Measurements from ENCODE around the gene SPRR2E. TPM values are rescaled to one million over a fixed set of nuclear protein-coding genes. Genes with fewer than 3 reads are reported as not detected.
"Not testable (repeated sequence)": the region's sequence is repeated elsewhere in the genome, so short reads cannot be mapped to it uniquely, and the experiment has no call there.

The SPRR2E gene
- total RNA-seq, result not detected

DNA sequence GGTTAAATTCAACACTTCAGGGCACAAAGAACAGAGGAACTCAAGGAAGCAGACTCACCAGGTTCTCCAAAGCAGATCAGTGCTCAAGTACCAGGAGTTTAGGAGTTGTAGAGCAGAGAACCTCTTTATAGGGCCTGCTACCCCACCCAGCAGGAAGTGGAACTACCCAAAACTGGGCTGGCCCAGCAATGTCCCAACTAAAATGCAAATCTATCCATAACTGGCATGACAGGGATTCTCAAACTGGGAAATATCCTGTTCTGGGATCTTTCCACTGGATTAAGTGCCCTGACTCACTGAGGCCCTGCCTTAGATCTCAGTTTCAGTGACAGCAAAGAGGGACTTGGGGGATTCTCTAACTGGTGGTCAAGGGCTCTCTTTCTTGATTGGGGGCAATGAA, at the start of gene SPRR2E:
TSS of gene SPRR2E (minus strand) at position 101 of the 400 bp plus-strand sequence. CDS start 775 bp downstream, outside the sequence.
- H3K27ac Mint-ChIP-seq, result no peak within 1 kb of the TSS
- H3K4me3 Mint-ChIP-seq, result no peak within 1 kb of the TSS
- CTCF ChIA-PET, result no interaction called here
- no peaks in the 10 kb centered on the region for H3K4me1 Mint-ChIP-seq
- H3K9me3 Mint-ChIP-seq, result no peaks in the 10 kb centered on the region
- no peaks in the 10 kb centered on the region for H3K36me3 Mint-ChIP-seq (ENCODE audit: low read depth)
- no peak for DNase-seq
- H3K27me3 Mint-ChIP-seq, result peaks cover 9% of the 10 kb centered on the region
- POLR2A ChIA-PET, result no interaction called here

DNA sequence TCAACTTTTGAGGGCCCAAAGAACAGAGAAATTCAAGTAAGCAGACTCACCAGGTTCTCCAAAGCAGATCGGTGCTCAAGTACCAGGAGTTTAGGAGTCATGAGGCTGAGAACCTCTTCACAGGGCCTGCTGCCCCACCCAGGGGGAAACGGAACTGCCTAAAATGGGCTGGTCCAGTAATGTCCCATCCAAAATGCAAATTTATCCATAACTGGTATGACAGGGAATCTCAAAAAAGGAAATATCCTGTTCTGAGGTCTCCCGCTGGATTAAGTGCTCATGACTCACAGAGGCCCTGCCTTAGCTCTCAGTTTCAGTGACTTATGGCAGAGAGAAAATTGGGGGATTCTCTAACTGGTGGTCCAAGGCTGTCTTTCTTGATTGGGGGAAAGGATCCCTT, 47.1 kb upstream of the SPRR2E start:
- no peak for DNase-seq
- Mint-ChIP-seq H3K9me3 (no peaks in the 10 kb centered on the region), H3K27me3 (peaks cover 40% of the 10 kb centered on the region), H3K4me1 (no peaks in the 10 kb centered on the region), H3K36me3 (ENCODE audit: low read depth) (no peaks in the 10 kb centered on the region), H3K4me3 (no peak overlapping the region), H3K27ac (no peak overlapping the region)
- CTCF ChIA-PET, result no interaction called here
- POLR2A ChIA-PET, result no interaction called here

DNA sequence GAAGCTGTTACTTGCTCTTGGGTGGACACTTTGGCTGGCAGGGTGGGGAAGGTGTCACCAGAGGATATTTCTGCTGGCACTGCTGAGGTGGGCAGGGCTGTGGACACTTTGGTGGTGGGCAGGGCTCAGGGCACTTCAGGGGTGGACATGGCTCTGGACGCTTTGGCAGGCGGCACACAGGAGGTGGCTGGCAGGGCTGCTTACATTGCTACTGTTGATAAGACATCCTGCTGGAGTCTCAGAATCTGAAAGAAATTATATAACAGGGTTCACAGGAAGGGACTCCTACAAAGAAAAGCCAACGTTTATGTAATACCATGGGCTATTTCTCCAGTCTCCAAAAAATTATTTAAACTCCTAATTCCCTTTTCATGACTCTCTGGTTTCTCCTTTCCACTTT, 46.2 kb upstream of the SPRR2E start:
- Mint-ChIP-seq H3K4me3 (no peak overlapping the region), H3K36me3 (ENCODE audit: low read depth) (no peaks in the 10 kb centered on the region), H3K27me3 (peaks cover 42% of the 10 kb centered on the region), H3K27ac (no peak overlapping the region), H3K4me1 (no peaks in the 10 kb centered on the region), H3K9me3 (no peaks in the 10 kb centered on the region)
- CTCF ChIA-PET, result interaction anchor here (0.6 kb wide), 1 partner anchor 29 kb away, joined by 3 read pairs; no protein-coding TSS in a partner anchor
- no peak for DNase-seq
- POLR2A ChIA-PET, result no interaction called here

DNA sequence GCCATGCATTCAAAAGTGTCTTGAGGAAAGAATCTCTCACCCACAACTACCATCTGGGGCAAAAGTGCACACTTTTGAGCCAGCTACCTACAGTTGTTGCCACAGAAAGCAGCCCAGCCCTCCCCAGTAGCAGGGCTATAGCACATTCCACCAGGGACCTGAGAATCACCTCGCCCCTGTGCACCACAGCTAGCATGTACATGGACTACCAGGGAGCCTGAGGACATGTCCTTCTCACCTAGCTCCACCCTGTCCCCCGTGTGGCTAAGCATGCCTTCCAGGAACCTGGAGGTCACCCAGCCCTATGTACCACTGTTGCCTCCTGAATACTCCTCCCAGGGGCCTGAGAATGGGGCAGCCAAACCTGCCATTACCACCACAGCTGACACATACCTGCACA, 39.4 kb upstream of the SPRR2E start:
- POLR2A ChIA-PET, result no interaction called here
- Mint-ChIP-seq H3K4me1 (no peaks in the 10 kb centered on the region), H3K36me3 (ENCODE audit: low read depth) (no peaks in the 10 kb centered on the region)

DNA sequence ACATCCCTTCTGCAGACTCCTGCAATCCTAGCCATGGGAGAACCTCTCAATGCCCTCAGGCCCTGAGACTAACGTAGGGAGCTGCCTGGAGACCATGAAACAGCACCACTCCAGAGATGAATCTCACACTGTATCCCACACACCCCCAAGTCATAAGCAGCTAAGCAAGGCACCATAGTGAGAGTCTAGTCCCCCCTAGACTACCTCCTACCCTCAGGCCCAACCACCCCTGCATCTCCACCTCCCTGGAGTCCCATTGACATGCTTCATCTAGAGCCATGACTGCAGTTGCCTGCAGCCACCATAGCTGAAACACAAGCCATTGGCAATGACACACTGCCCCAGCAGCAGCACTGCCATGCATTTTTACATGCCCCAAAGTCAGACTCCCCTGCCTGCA, 38.9 kb upstream of the SPRR2E start:
- DNase-seq, result no peak
- H3K4me3 Mint-ChIP-seq, result no peak overlapping the region
- no peaks in the 10 kb centered on the region for H3K9me3 Mint-ChIP-seq
- H3K36me3 Mint-ChIP-seq (ENCODE audit: low read depth), result no peaks in the 10 kb centered on the region
- peaks cover 30% of the 10 kb centered on the region for H3K27me3 Mint-ChIP-seq
- ChIA-PET POLR2A (no interaction called here), CTCF (no interaction called here)
- no peak overlapping the region for H3K27ac Mint-ChIP-seq
- no peaks in the 10 kb centered on the region for H3K4me1 Mint-ChIP-seq

More for the DNA sequence above, 39.4 kb upstream of the SPRR2E start:
- H3K27ac Mint-ChIP-seq, result no peak overlapping the region
- DNase-seq, result no peak
- H3K27me3 Mint-ChIP-seq, result peaks cover 34% of the 10 kb centered on the region
- H3K4me3 Mint-ChIP-seq, result no peak overlapping the region
- no peaks in the 10 kb centered on the region for H3K9me3 Mint-ChIP-seq
- CTCF ChIA-PET, result no interaction called here

DNA sequence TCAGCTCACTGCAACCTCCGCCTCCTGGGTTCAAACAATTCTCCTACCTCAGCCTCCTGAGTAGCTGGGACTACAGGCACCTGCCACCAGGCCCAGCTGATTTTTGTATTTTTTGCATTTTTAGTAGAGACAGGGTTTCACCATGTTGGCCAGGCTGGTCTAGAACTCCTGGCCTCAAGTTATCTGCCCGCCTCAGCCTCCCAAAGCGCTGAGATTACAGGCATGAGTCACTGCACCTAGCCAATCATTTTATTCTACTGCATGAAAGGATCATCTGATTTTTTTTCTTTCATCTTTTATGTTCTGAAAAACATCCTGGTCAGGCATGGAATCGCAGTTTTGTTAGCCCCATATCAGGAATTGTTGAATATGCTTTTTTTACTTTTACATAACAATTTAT, 34.4 kb upstream of the SPRR2E start:
- H3K9me3 Mint-ChIP-seq; H3K36me3 Mint-ChIP-seq (ENCODE audit: low read depth); DNase-seq; H3K27ac Mint-ChIP-seq; CTCF ChIA-PET; H3K4me1 Mint-ChIP-seq; POLR2A ChIA-PET; H3K4me3 Mint-ChIP-seq: not testable (repeated sequence)
- H3K27me3 Mint-ChIP-seq, result peaks cover 17% of the 10 kb centered on the region

DNA sequence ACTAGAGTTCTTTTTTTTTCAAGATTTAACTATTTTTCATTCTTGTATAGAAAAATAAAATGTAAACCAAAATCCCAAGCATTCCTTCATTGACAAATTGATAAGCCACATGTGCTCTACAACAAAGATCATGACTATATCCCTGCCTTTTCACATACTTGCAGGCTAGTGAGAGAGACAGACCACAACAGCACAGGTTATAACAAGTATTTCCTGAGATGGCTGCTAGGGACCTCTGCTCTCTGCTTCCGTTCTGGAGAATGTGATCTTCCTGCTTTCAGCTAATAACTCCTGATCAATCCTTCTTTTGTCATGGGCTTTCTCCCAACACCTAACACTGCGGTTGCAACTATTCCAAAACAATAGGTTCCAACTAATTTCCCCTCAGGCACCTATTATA, 33.0 kb upstream of the SPRR2E start:
- Mint-ChIP-seq H3K4me1 (no peaks in the 10 kb centered on the region), H3K27ac (no peak overlapping the region), H3K27me3 (peaks cover 17% of the 10 kb centered on the region), H3K9me3 (no peaks in the 10 kb centered on the region), H3K36me3 (ENCODE audit: low read depth) (no peaks in the 10 kb centered on the region), H3K4me3 (no peak overlapping the region)
- no peak for DNase-seq
- POLR2A ChIA-PET, result no interaction called here
- CTCF ChIA-PET, result no interaction called here

DNA sequence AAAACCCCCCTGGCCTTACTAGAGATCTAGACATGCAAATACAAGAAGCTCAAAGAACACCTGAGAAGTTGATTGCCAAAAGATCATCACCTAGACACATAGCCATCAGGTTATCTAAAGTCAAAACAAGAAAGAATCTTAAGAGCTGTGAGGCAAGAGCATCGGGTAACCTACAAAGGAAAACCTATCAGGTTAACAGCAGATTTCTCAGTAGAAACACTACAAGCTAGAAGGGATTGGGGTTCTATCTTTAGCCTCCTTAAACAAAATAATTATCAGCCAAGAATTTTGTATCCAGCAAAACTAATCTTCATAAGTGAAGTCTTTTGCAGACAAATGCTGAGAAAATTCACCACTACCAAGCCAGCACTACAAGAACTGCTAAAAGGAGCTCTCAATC, 31.2 kb upstream of the SPRR2E start:
- CTCF ChIA-PET, result no interaction called here
- Mint-ChIP-seq H3K4me1 (no peaks in the 10 kb centered on the region), H3K9me3 (no peaks in the 10 kb centered on the region), H3K4me3 (no peak overlapping the region), H3K27me3 (peaks cover 16% of the 10 kb centered on the region), H3K36me3 (ENCODE audit: low read depth) (no peaks in the 10 kb centered on the region), H3K27ac (no peak overlapping the region)
- POLR2A ChIA-PET, result no interaction called here
- DNase-seq, result no peak

DNA sequence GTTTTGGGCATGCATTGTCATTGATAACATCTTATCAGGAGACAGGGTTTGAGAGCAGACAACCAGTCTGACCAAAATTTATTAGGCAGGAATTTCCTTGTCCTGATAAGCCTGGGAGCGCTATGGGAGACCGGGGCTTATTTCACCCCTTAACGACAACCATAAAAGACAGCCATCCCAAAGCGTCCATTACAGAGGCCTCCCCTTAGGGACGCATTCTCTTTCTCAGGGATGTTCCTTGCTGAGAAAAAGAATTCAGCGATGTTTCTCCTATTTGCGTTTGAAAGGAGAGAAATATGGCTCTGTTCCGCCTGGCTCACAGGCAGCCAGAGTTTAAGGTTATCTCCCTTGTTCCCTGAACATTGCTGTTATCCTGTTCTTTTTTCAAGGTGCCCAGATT, 29.5 kb upstream of the SPRR2E start:
- POLR2A ChIA-PET; H3K4me1 Mint-ChIP-seq; DNase-seq; H3K4me3 Mint-ChIP-seq; CTCF ChIA-PET; H3K9me3 Mint-ChIP-seq; H3K27ac Mint-ChIP-seq; H3K36me3 Mint-ChIP-seq (ENCODE audit: low read depth): not testable (repeated sequence)
- peaks cover 24% of the 10 kb centered on the region for H3K27me3 Mint-ChIP-seq

DNA sequence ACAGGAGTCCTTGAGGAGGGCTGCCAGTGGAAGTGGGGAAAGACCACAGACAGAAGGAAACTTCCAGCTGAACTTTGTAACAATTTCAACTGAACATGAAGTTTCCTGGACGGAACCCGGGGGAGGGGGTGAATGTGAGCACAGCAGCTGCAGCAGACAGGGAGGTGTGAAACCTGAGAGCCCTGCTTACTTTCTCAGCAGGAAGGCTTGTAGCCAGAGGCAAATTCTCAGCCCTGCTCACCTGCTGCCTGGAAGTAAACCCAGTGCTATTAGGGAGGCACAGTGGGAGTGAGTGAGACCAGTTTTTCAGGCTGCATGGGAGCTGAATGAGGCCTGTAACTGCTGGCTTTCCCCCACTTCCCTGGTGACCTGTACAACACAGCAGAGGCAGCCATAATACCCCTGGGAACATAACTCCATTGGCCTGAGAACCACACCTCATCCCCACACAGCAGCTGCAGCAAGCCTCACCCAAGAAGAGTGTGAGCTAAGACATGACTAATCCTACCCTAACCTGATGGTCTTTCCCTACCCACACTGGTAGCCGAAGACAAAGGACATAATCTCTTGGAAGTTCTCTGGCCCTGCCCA, 28.6 kb upstream of the SPRR2E start:
- H3K9me3 Mint-ChIP-seq, result no peaks in the 10 kb centered on the region
- ChIA-PET POLR2A (no interaction called here), CTCF (no interaction called here)
- H3K27ac Mint-ChIP-seq, result no peak overlapping the region
- H3K4me3 Mint-ChIP-seq, result no peak overlapping the region
- no peaks in the 10 kb centered on the region for H3K36me3 Mint-ChIP-seq (ENCODE audit: low read depth)
- DNase-seq, result no peak
- no peaks in the 10 kb centered on the region for H3K4me1 Mint-ChIP-seq
- H3K27me3 Mint-ChIP-seq, result peaks cover 24% of the 10 kb centered on the region

DNA sequence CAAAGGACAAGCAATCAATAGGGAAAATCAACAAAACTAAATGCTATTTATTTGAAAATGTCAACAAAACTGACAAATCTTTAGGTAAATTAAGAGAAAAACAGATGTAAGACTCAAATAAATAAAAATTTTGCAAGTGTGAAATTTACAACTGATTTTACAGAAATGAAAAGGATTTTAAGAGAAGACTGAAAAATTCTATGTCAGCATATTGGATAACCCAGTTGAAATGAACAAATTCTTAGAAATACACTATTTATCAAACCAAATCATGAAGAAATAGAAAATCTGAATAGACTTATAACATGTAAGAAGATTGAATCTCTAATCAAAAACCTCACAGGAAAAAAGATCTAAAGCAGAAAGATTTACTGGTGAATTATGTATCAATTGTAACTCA, 26.6 kb upstream of the SPRR2E start:
- no peaks in the 10 kb centered on the region for H3K4me1 Mint-ChIP-seq
- no peaks in the 10 kb centered on the region for H3K9me3 Mint-ChIP-seq
- CTCF ChIA-PET, result no interaction called here

DNA sequence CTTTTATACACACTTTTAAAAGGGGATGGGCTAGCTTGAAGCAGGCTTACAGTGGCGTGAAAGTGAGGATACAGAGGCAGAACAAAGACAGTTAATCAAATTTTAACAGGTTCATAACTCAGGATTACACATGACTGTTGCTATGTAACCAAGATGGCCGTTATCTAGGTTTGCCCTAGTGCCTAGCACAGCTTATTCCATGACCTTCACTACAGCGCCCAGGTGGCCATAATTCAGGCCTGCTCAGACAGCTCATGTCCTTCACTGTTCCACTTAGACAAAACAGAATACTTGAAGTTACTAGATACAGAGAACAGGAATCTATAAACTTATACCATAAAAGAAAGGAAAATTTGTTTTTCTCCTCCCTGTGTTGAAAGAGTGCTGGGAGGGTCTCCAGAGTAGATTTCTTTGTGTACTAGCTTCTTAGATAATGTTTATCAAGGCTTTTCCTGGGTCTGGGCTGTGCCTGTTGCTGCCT, 25.2 kb upstream of the SPRR2E start:
- Mint-ChIP-seq H3K27ac (no peak overlapping the region), H3K4me1 (no peaks in the 10 kb centered on the region), H3K27me3 (peaks cover 18% of the 10 kb centered on the region), H3K36me3 (ENCODE audit: low read depth) (no peaks in the 10 kb centered on the region), H3K9me3 (no peaks in the 10 kb centered on the region), H3K4me3 (no peak overlapping the region)
- no peak for DNase-seq
- ChIA-PET POLR2A (no interaction called here), CTCF (no interaction called here)

More for the DNA sequence above, 26.6 kb upstream of the SPRR2E start:
- H3K27ac Mint-ChIP-seq, result no peak overlapping the region
- no peak for DNase-seq
- H3K36me3 Mint-ChIP-seq (ENCODE audit: low read depth), result no peaks in the 10 kb centered on the region
- POLR2A ChIA-PET, result no interaction called here
- H3K4me3 Mint-ChIP-seq, result no peak overlapping the region
- peaks cover 20% of the 10 kb centered on the region for H3K27me3 Mint-ChIP-seq

DNA sequence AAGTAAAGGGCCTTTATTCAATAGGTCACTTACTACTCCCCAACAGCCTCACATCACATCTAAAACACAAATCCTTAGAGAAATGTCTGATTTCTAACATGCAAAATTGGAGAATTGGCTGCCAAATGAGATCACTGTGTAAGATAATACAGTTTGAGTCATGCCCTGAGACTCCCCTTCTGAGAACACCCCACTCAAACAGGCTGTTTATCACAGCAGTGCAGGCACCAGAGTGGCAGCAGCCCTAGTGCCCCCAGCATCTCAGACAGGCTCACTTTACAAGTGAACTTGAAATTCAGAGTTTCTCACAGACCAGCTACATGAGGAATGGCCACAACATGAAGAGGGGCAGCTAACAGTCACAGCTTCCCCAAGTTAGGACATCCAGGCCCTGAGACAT, 20.9 kb upstream of the SPRR2E start:
- H3K9me3 Mint-ChIP-seq; H3K36me3 Mint-ChIP-seq (ENCODE audit: low read depth); H3K4me1 Mint-ChIP-seq; POLR2A ChIA-PET; H3K27ac Mint-ChIP-seq; H3K4me3 Mint-ChIP-seq; CTCF ChIA-PET; DNase-seq: not testable (repeated sequence)
- peaks cover 13% of the 10 kb centered on the region for H3K27me3 Mint-ChIP-seq

DNA sequence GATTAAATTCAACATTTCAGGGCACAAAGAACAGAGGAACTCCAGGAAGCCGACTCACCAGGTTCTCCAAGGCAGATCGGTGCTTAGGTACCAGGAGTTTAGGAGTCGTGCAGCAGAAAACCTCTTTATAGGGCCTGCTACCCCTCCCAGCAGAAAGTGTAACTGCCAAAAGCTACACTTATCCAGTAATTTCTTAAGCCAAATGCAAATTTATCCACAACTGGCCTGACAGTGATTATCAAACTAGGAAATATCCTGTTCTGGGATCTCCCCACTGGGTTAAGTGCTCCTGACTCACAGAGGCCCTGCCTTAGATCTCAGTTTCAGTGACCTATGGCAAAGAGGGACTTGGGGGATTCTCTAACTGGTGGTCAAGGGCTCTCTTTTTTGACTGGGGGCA, 19.1 kb upstream of the SPRR2E start, which contains the start of gene SPRR2F:
TSS of gene SPRR2F (minus strand) at position 101 of the 400 bp plus-strand sequence. CDS start 783 bp downstream, outside the sequence.
- Mint-ChIP-seq H3K9me3 (no peaks in the 10 kb centered on the region), H3K27ac (no peak within 1 kb of the TSS), H3K36me3 (ENCODE audit: low read depth) (no peaks in the 10 kb centered on the region), H3K27me3 (peaks cover 7% of the 10 kb centered on the region), H3K4me3 (no peak within 1 kb of the TSS), H3K4me1 (no peaks in the 10 kb centered on the region)
- POLR2A ChIA-PET, result no interaction called here
- CTCF ChIA-PET, result no interaction called here
- no peak for DNase-seq
